Endothelial cell (in vitro differentiated cells): ENCODE measurements around the gene SERPINA5. TPM values are rescaled to one million over a fixed set of nuclear protein-coding genes. Genes with fewer than 3 reads are reported as not detected.

Source experiments
- DNase-seq: peaks from one replicate; pipeline ENCODE4 v3.0.0; 2021; ENCODE audit warnings: low spot score
- H3K27ac Mint-ChIP-seq: one replicate; pipeline ENCODE4 v1.8.0; 2021; ENCODE audit warnings: mixed read lengths, inconsistent platforms; ENCODE audit not compliant: unreplicated experiment
- H3K27me3 Mint-ChIP-seq: one replicate; pipeline ENCODE4 v1.8.0; 2021; ENCODE audit warnings: mild to moderate bottlenecking, moderate library complexity, mixed read lengths, inconsistent platforms; ENCODE audit not compliant: unreplicated experiment
- H3K36me3 Mint-ChIP-seq: one replicate; pipeline ENCODE4 v1.8.0; 2021; ENCODE audit warnings: mild to moderate bottlenecking, low read depth, mixed read lengths, inconsistent platforms; ENCODE audit not compliant: unreplicated experiment
- H3K4me1 Mint-ChIP-seq: one replicate; pipeline ENCODE4 v1.8.0; 2021; ENCODE audit warnings: mild to moderate bottlenecking, mixed read lengths, inconsistent platforms; ENCODE audit not compliant: unreplicated experiment
- H3K4me3 Mint-ChIP-seq: one replicate; pipeline ENCODE4 v1.8.0; 2021; ENCODE audit warnings: mild to moderate bottlenecking, mixed read lengths, inconsistent platforms; ENCODE audit not compliant: unreplicated experiment
- H3K9me3 Mint-ChIP-seq: one replicate; pipeline ENCODE4 v1.8.0; 2021; ENCODE audit warnings: mixed read lengths, inconsistent platforms; ENCODE audit not compliant: unreplicated experiment
- CTCF ChIP-seq: fragments of 200-600 bp; sonication (generic); IDR thresholded peaks from one replicate; pipeline ENCODE4 v1.5.0; 2021; ENCODE audit warnings: antibody characterized with exemption; ENCODE audit not compliant: unreplicated experiment
- total RNA-seq: library from RNA; stranded (reverse); fragmentation: NEBNext Ultra II Directional; extraction: Animal tissue kit (Norgen Biotek cat#: 25700); gene quantifications from one replicate; pipeline ENCODE4 v1.2.1, GENCODE V29; 2021; ENCODE audit not compliant: unreplicated experiment

Gene SERPINA5
- total RNA-seq, 1 donor from 2014 or later: 0.26 TPM

DNA sequence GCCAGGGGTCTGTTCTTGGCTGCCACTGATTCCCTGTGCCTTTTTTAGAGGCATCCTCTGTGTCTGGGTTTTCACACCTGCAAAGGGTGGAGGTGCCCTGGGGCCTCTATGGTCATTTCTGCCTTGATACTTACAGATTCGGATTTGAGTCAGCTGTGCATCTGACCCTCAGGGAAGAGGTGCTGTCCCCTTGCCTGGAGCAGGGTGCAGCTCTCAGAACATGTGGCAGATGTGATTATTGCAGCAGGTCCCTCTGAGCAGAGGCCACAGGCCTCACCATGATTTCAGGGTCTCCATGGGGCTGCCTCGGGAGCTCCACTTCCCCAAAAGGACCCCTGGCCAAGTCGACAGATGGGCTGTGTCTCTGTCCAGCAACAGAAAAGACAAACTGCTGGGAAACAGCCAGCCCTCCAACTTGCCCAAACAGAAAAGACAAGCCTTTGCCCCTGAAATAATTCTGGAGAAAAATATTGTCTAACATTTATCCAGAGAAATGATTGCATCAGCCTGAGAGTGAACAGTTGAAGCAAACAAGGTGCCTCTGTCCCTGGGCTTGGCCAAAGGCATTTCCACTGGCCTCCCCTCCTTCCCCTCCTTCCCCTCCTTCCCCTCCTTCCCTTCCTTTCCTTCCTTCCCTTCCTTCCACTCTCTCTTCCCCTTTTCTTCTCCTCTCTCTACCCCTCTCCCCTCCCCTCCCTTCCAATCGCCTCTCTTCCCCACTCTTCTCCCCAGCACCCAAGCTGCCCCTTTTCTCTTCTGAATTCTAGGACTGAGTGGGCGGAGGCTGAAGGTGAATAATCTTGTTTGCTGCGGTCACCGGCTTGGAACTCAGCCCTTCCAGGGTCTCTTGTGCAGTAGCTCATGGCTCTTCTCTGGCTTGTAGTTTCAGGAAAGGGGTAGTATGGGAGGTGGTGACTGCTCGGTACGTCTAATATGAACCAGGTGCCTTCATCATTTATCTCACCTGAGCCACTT, 31.6 kb downstream of the SERPINA5 start:
- Mint-ChIP-seq H3K36me3 (peaks cover 9% of the 10 kb centered on the region), H3K4me1 (no peaks in the 10 kb centered on the region), H3K27ac (no peak overlapping the region), H3K9me3 (peaks cover 8% of the 10 kb centered on the region), H3K4me3 (no peak overlapping the region), H3K27me3 (peaks cover 8% of the 10 kb centered on the region)
- no peak for DNase-seq
- TF ChIP-seq CTCF: no peak

GRCh38 chr14:94613720-94614644, 32.8 kb downstream of the SERPINA5 start:
- Mint-ChIP-seq H3K4me1 (no peaks in the 10 kb centered on the region), H3K9me3 (peaks cover 17% of the 10 kb centered on the region), H3K27me3 (peaks cover 11% of the 10 kb centered on the region), H3K4me3 (no peak overlapping the region), H3K36me3 (peaks cover 17% of the 10 kb centered on the region), H3K27ac (no peak overlapping the region)
- no peak for DNase-seq
- no peak for TF ChIP-seq CTCF

- DNase-seq: no peak
- H3K27me3 Mint-ChIP-seq: peaks cover 11% of the 10 kb centered on the region
- H3K9me3 Mint-ChIP-seq: peaks cover 22% of the 10 kb centered on the region
- H3K36me3 Mint-ChIP-seq: peaks cover 19% of the 10 kb centered on the region
- H3K4me1 Mint-ChIP-seq: no peaks in the 10 kb centered on the region
- no peak for TF ChIP-seq CTCF
- no peak overlapping the region for H3K27ac Mint-ChIP-seq
- no peak overlapping the region for H3K4me3 Mint-ChIP-seq
Measured at GRCh38 chr14:94614802-94615201, 33.6 kb downstream of the SERPINA5 start.

GRCh38 chr14:94615254-94615653, 34.0 kb downstream of the SERPINA5 start:
- H3K27ac Mint-ChIP-seq: no peak overlapping the region
- H3K4me1 Mint-ChIP-seq: no peaks in the 10 kb centered on the region
- no peak for DNase-seq
- no peak for TF ChIP-seq CTCF
- peaks cover 23% of the 10 kb centered on the region for H3K36me3 Mint-ChIP-seq
- peaks cover 11% of the 10 kb centered on the region for H3K27me3 Mint-ChIP-seq
- H3K4me3 Mint-ChIP-seq: no peak overlapping the region
- peaks cover 27% of the 10 kb centered on the region for H3K9me3 Mint-ChIP-seq
